Right renal cortex interstitium (tissue), 3 donors: Measurements from ENCODE around the gene MEIS1. TPM values are rescaled to one million over a fixed set of nuclear protein-coding genes. Genes with fewer than 3 reads are reported as not detected.

ENCODE experiments used
- DNase-seq, 3 donors: peaks; one replicate each; pipeline ENCODE4 v3.0.0-alpha.2; 2013; ENCODE audit warnings: low read depth in 3 of 3, low spot score in 2 of 3
- polyA plus RNA-seq, 3 donors: library from polyadenylated mRNA; unstranded; fragments of 120-200 nt; gene quantifications; one replicate each; pipeline ENCODE4 v1.2.1, GENCODE V29; 2013; ENCODE audit not compliant: insufficient read length in 3 of 3

The MEIS1 gene
- polyA plus RNA-seq, 3 donors = 105 to 132 (median 122) TPM

GRCh38 chr2:66431274-66431642 is 3.7 kb upstream of the MEIS1 start:
- DNase-seq = no peak

- DNase-seq = no peak
Measured at GRCh38 chr2:66431846-66432587, 2.9 kb upstream of the MEIS1 start.

- DNase-seq = peak in 2 of 3 donors; percentile 88 to 95
Measured at GRCh38 chr2:66432801-66433694, 1.9 kb upstream of the MEIS1 start.

GRCh38 chr2:66433695-66433944 is 1.3 kb upstream of the MEIS1 start:
- DNase-seq = no peak

GRCh38 chr2:66433945-66434678 is 813 bp upstream of the MEIS1 start:
- DNase-seq = peak in 1 of 3 donors; percentile 44

GRCh38 chr2:66435549-66435875 is 587 bp downstream of the MEIS1 start:
- DNase-seq = no peak

- DNase-seq = no peak
Measured at GRCh38 chr2:66435963-66436362, 1.0 kb downstream of the MEIS1 start.

- no peak for DNase-seq
Measured at GRCh38 chr2:66436581-66437001, 1.7 kb downstream of the MEIS1 start.

GRCh38 chr2:66437109-66437690 is 2.3 kb downstream of the MEIS1 start:
- DNase-seq = peak in 1 of 3 donors; percentile 33

GRCh38 chr2:66437691-66438497 is 3.0 kb downstream of the MEIS1 start:
- DNase-seq = peak in 1 of 3 donors; percentile 38

GRCh38 chr2:66438498-66438833 is 3.5 kb downstream of the MEIS1 start:
- DNase-seq = no peak

- no peak for DNase-seq
Measured at GRCh38 chr2:66438891-66439811, 4.2 kb downstream of the MEIS1 start.

- DNase-seq = peak in 1 of 3 donors; percentile 36
Measured at GRCh38 chr2:66439812-66440542, 5.1 kb downstream of the MEIS1 start.

- DNase-seq = peak in 1 of 3 donors; percentile 44
Measured at GRCh38 chr2:66440708-66441497, 6.0 kb downstream of the MEIS1 start.

- peak in 1 of 3 donors; percentile 46 for DNase-seq
Measured at GRCh38 chr2:66441581-66442320, 6.8 kb downstream of the MEIS1 start.

GRCh38 chr2:66442516-66443185 is 7.7 kb downstream of the MEIS1 start:
- DNase-seq = no peak
